Activated T-cell treated with anti-CD3 and anti-CD28 coated beads for 24 hours (primary cell): ENCODE measurements around the gene FBXO28.

Source experiments
- DNase-seq: peaks from one replicate; pipeline ENCODE4 v3.0.0-alpha.2; 2020; ENCODE audit warnings: low read depth

Gene FBXO28

GRCh38 chr1:224095867-224096266 is 18.0 kb upstream of the FBXO28 start:
- DNase-seq = no peak

- no peak for DNase-seq
Measured at GRCh38 chr1:224096773-224097172, 17.1 kb upstream of the FBXO28 start.

GRCh38 chr1:224098007-224098406 is 15.9 kb upstream of the FBXO28 start:
- no peak for DNase-seq

- no peak for DNase-seq
Measured at GRCh38 chr1:224106568-224107281, 7.2 kb upstream of the FBXO28 start.

- no peak for DNase-seq
Measured at GRCh38 chr1:224107282-224107625, 6.7 kb upstream of the FBXO28 start.

- DNase-seq = no peak
Measured at GRCh38 chr1:224108991-224109390, 4.9 kb upstream of the FBXO28 start.

GRCh38 chr1:224109981-224110380 is 3.9 kb upstream of the FBXO28 start:
- DNase-seq = no peak

- DNase-seq = no peak
Measured at GRCh38 chr1:224113005-224113404, 906 bp upstream of the FBXO28 start.

- DNase-seq = no peak
Measured at GRCh38 chr1:224113545-224113917, 380 bp upstream of the FBXO28 start.

- DNase-seq = no peak
Measured at GRCh38 chr1:224114787-224115175, 870 bp downstream of the FBXO28 start.

- no peak for DNase-seq
Measured at GRCh38 chr1:224116131-224116530, 2.2 kb downstream of the FBXO28 start.

- no peak for DNase-seq
Measured at GRCh38 chr1:224118688-224119087, 4.8 kb downstream of the FBXO28 start.

GRCh38 chr1:224123136-224123535 is 9.2 kb downstream of the FBXO28 start:
- DNase-seq = no peak

GRCh38 chr1:224124220-224124619 is 10.3 kb downstream of the FBXO28 start:
- no peak for DNase-seq

GRCh38 chr1:224127925-224128819 is 14.3 kb downstream of the FBXO28 start:
- DNase-seq = no peak

- DNase-seq = no peak
Measured at GRCh38 chr1:224131253-224131652, 17.3 kb downstream of the FBXO28 start.

- no peak for DNase-seq
Measured at GRCh38 chr1:224132901-224133300, 19.0 kb downstream of the FBXO28 start.

- DNase-seq = no peak
Measured at GRCh38 chr1:224133741-224134299, 19.9 kb downstream of the FBXO28 start.

- no peak for DNase-seq
Measured at GRCh38 chr1:224137518-224137917, 23.6 kb downstream of the FBXO28 start.

- no peak for DNase-seq
Measured at GRCh38 chr1:224138198-224138597, 24.3 kb downstream of the FBXO28 start.

GRCh38 chr1:224141693-224142092 is 27.8 kb downstream of the FBXO28 start:
- DNase-seq = no peak

GRCh38 chr1:224149709-224150108 is 35.8 kb downstream of the FBXO28 start:
- DNase-seq = no peak

GRCh38 chr1:224151117-224151516 is 37.2 kb downstream of the FBXO28 start:
- DNase-seq = no peak
